ENCODE results near the gene SLC52A1. TPM values are rescaled to one million over a fixed set of nuclear protein-coding genes. Genes with fewer than 3 reads are reported as not detected.

Gene SLC52A1
- total and polyA plus RNA-seq, 2 of the 13 experiments (the other 11 are each of a cell fraction or from before 2014, with no cell fraction given): 0.03 to 0.13 TPM

- TF ChIP-seq CSRNP1 (CRISPR knock-in tag; IDR thresholded peaks at IDR 0.05) (peak; percentile 71; the same call in 1 of the 2 replicates), ATF7 (IDR thresholded peaks at IDR 0.05) (no peak), ATF7 (CRISPR knock-in tag; IDR thresholded peaks at IDR 0.05) (no peak), RFXANK (CRISPR knock-in tag; IDR thresholded peaks at IDR 0.05) (no peak), NFRKB (IDR thresholded peaks at IDR 0.05) (no peak), ZFYVE20 (CRISPR knock-in tag; IDR thresholded peaks at IDR 0.05; ENCODE audit: borderline replicate concordance, low read depth) (no peak), SIX4 (CRISPR knock-in tag; IDR thresholded peaks at IDR 0.05) (no peak), CREBL2 (CRISPR knock-in tag; IDR thresholded peaks at IDR 0.05; ENCODE audit: borderline replicate concordance) (no peak), ZNF609 (CRISPR knock-in tag; IDR thresholded peaks at IDR 0.05; ENCODE audit: borderline replicate concordance) (no peak), HMGXB3 (CRISPR knock-in tag; IDR thresholded peaks at IDR 0.05; ENCODE audit: borderline replicate concordance) (no peak), ZC3H13 (CRISPR knock-in tag; IDR thresholded peaks at IDR 0.05) (0 out of 2 replicates have a peak, but pooled peaks have one; percentile 12), SCMH1 (CRISPR knock-in tag; IDR thresholded peaks at IDR 0.05; ENCODE audit: borderline replicate concordance) (no peak), ZFP37 (CRISPR knock-in tag; IDR thresholded peaks at IDR 0.05; ENCODE audit: borderline replicate concordance) (no peak), ZFP82 (CRISPR knock-in tag; IDR thresholded peaks at IDR 0.05; ENCODE audit: borderline replicate concordance) (0 out of 2 replicates have a peak, but pooled peaks have one; percentile 30), KDM5A (IDR thresholded peaks at IDR 0.05; ENCODE audit: borderline replicate concordance, low read length) (no peak; the same call in 1 of the 2 replicates), PHF5A (CRISPR knock-in tag; IDR thresholded peaks at IDR 0.05; ENCODE audit: low read depth, unreplicated experiment) (peak; percentile 53), ZNF709 (CRISPR knock-in tag; IDR thresholded peaks at IDR 0.05) (peak; percentile 76)
Observed at GRCh38 chr17:4997302-4998026, 37.8 kb downstream of the SLC52A1 start, which contains the start of the genes INCA1 and KIF1C (continued).

Data from HepG2 (cell line).